Transverse colon (tissue), 4 donors: ENCODE measurements around the gene DIPK1A. TPM values are rescaled to one million over a fixed set of nuclear protein-coding genes. Genes with fewer than 3 reads are reported as not detected.

ENCODE experiments used
- DNase-seq: peaks from one replicate; pipeline ENCODE4 v3.0.0-alpha.2; 2019
- H3K27ac ChIP-seq, 4 donors: fragments of 200-600 bp; sonication (generic); 2 replicates each; pipeline ENCODE4 v1.5.1; 2016 to 2018; ENCODE audit warnings: inconsistent platforms in 4 of 4
- H3K27me3 ChIP-seq: fragments of 200-600 bp; sonication (generic); 2 replicates; pipeline ENCODE4 v1.5.1; 2017; ENCODE audit warnings: inconsistent platforms
- H3K36me3 ChIP-seq, 4 donors: fragments of 200-600 bp; sonication (generic); 2 replicates each; pipeline ENCODE4 v1.5.1; 2017 to 2019; ENCODE audit warnings: inconsistent platforms in 4 of 4
- H3K4me1 ChIP-seq, 4 donors: fragments of 200-600 bp; sonication (generic); 2 replicates each; pipeline ENCODE4 v1.5.1; 2017 to 2020; ENCODE audit warnings: inconsistent platforms in 4 of 4
- H3K4me3 ChIP-seq, 4 donors: fragments of 200-600 bp; sonication (generic); 1 replicate in 1 of 4; 2 replicates in 3 of 4; pipeline versions ENCODE4 v1.5.1 to v1.6.1; 2017 to 2019; ENCODE audit warnings: inconsistent platforms in 4 of 4
- H3K9me3 ChIP-seq, 2 donors: fragments of 200-600 bp; sonication (generic); 2 replicates each; pipeline ENCODE4 v1.5.1; 2017 to 2019; ENCODE audit warnings: inconsistent platforms in 2 of 2
- EP300 ChIP-seq: sonication (generic); formaldehyde crosslinking; IDR thresholded peaks from one replicate; pipeline ENCODE4 v1.6.1; 2017; ENCODE audit warnings: antibody characterized with exemption, low read depth
- POLR2A ChIP-seq: fragments of 450-650 bp; IDR thresholded peaks from one replicate; pipeline ENCODE4 v1.6.1; 2016; ENCODE audit warnings: antibody characterized with exemption, mild to moderate bottlenecking, moderate library complexity
- POLR2AphosphoS5 ChIP-seq, 3 donors: sonication (generic); formaldehyde crosslinking; IDR thresholded peaks; one replicate each; pipeline ENCODE4 v1.6.1; 2016; ENCODE audit warnings: antibody characterized with exemption in 3 of 3
- WGBS, 2 donors: methylation state at CpG; one replicate each; pipeline ENCODE4 v1.1.5; 2018; ENCODE audit warnings: low coverage in 1 of 2; 5-methylcytosine and 5-hydroxymethylcytosine counted together
- in situ Hi-C, 4 donors: fragments of 200-750 bp; cut with MboI; loops; one replicate each; pipeline versions ENCODE4 v1.15.0 to v1.15.1; 2017; ENCODE audit warnings: low sequenced_read_pairs in 3 of 4, low pct_ligation_motif_present in 1 of 4, low pct_unique_long_range_greater_than_20kb in 1 of 4
- intact Hi-C: fragments of 100-400 bp; cut with DNase I; formaldehyde crosslinking; loops from one replicate; pipeline ENCODE4 v1.15.1; 2023; ENCODE audit warnings: low total_unique reads
- total RNA-seq, 4 donors: library from RNA; depleted of rRNA; stranded (reverse); fragments of >200 nt; gene quantifications; one replicate each; pipeline ENCODE4 v1.1.0, GENCODE V29; 2016
- TF ChIP-seq, protein P1 (sequence below), 5 experiments: fragments of 200-600 bp in 3 of 5; fragments of 450-650 bp in 2 of 5; sonication (generic) in 3 of 5; IDR thresholded peaks; 1 replicate in 2 of 5; 2 replicates in 3 of 5; pipeline ENCODE4 v1.5.1; 2016 to 2017; ENCODE audit warnings: antibody characterized with exemption in 5 of 5, inconsistent platforms in 3 of 5, mild to moderate bottlenecking in 2 of 5, moderate library complexity in 1 of 5

Gene DIPK1A
- total RNA-seq, 4 donors from 2014 or later = 6.0 to 17.9 (median 11.2) TPM

DNA sequence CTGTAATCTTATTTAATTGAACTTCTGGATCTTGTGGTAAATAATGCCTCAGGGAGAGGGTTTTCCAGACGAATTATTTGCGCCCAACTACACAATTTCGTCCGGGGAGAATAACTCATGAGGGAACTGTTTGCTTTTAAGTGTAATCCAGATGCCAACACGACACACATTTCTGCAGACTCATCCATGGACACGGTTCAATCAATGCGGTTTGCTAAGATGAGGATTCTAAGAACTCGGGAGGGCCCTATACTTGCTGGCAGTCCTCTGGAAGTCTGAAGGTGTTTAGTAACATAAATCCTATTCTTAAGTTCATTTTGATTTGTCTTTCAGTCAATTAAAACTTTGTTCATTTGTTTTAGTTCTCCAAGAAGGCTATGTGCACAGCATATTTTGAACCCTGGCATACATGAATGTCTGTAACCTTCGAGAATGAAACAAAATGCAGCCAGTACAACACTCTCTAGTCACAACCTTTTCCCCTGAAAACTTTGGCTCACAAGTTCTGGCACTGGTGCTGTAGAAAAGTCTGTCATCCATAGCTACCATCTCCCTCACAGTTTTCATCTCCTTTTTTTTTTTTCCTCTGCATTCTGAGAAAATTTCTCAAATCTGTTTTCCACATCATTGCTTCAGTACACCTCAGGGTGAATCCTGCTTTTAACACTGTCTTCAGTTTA is 38.8 kb downstream of the DIPK1A start:
- in situ Hi-C loops (no loop called here), intact Hi-C loops (no loop called here)
- no peaks in the 10 kb centered on the region for H3K36me3 ChIP-seq
- TF ChIP-seq, protein P1, sequence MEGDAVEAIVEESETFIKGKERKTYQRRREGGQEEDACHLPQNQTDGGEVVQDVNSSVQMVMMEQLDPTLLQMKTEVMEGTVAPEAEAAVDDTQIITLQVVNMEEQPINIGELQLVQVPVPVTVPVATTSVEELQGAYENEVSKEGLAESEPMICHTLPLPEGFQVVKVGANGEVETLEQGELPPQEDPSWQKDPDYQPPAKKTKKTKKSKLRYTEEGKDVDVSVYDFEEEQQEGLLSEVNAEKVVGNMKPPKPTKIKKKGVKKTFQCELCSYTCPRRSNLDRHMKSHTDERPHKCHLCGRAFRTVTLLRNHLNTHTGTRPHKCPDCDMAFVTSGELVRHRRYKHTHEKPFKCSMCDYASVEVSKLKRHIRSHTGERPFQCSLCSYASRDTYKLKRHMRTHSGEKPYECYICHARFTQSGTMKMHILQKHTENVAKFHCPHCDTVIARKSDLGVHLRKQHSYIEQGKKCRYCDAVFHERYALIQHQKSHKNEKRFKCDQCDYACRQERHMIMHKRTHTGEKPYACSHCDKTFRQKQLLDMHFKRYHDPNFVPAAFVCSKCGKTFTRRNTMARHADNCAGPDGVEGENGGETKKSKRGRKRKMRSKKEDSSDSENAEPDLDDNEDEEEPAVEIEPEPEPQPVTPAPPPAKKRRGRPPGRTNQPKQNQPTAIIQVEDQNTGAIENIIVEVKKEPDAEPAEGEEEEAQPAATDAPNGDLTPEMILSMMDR (IDR thresholded peaks at IDR 0.05) = no peak
- TF ChIP-seq EP300 (no peak), POLR2AphosphoS5 (IDR thresholded peaks at IDR 0.05) (no peak), POLR2A (no peak)
- peaks cover 0 to 16% (median 0%) of the 10 kb centered on the region in 4 donors for H3K4me1 ChIP-seq
- H3K4me3 ChIP-seq = no peak overlapping the region
- DNase-seq = no peak
- 80 to 87% methylated on average over 9 of the region's 9 CpGs for WGBS, 2 donors
- no peaks in the 10 kb centered on the region for H3K9me3 ChIP-seq
- peak overlapping the region in 2 of 4 donors; percentile 14 to 27 for H3K27ac ChIP-seq
- no peaks in the 10 kb centered on the region for H3K27me3 ChIP-seq

DNA sequence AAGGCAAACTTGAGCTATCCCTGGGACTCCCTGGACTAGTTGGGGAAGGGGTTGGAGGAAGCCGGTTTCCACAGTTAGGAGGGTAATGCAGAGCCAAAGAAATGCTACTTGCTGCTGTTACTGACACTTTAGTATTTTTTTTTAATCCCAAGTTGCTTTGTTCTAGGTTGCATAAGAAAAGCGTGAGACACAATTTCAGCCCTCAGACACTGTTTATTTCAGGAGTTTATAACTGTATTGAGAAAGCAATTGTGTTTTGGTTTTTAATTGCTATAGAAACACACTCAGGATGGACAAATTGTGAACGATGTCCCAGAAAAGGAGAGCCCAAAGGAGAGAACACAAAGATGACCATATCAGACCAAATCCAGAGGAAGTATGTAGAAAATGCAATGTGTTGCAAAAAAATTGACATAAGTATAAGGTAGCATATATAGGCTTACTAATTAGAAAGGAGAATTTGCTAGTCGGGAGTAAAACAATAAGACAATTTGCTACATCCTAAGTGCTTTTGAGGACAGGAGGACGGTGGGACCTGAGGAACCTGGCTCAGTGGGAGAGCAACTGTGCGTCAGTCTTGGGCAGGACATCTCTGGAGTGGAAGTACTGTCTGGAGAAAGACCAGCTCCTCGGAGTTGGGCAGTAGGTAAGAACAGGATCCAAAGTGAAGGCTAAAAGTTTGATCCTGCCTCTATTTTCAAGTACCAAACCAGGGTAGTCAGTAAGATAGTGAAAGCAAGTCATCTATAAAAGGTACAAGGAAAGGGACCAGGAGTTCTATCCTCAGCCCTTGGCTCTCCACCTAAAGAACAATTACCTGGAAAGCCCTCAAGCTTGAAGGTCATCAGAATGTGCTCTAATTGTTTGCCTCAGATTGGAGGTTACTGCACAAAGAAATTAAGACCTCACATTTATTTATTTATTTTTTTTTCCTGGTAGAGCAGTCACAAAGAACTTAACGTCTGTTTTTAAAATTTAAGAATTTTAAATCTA is 39.9 kb downstream of the DIPK1A start:
- Histone ChIP-seq H3K9me3 (no peaks in the 10 kb centered on the region), H3K27ac (peak overlapping the region in 3 of 4 donors; percentile 7 to 38 (median 11)), H3K27me3 (no peaks in the 10 kb centered on the region), H3K36me3 (no peaks in the 10 kb centered on the region), H3K4me1 (peaks cover 0 to 27% (median 2%) of the 10 kb centered on the region in 4 donors), H3K4me3 (no peak overlapping the region)
- WGBS, 2 donors = 87 to 91% methylated on average over 8 of the region's 8 CpGs
- no peak for DNase-seq
- intact Hi-C loops = no loop called here
- in situ Hi-C loops = no loop called here
- TF ChIP-seq, protein P1 (IDR thresholded peaks at IDR 0.05) = no peak
- no peak for TF ChIP-seq POLR2AphosphoS5 (IDR thresholded peaks at IDR 0.05)
- no peak for TF ChIP-seq EP300

DNA sequence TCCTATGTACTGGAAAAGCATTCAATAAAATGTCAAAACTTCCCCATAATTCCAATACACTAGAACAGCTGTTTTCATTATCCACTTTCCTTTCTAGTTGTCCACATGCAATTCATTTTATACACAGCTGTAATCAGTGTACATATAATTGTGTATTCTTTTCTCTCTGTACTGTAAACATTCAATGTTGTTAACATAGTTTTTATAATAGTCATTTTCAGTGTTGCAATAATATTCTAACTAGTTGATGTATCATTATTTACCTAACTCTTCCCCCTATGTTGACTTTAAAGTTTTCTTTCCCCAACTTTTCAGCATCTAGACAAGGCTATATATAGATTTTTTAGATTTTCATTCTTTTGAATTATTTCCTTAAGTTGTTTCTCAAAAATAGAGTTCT is 44.4 kb downstream of the DIPK1A start:
- intact Hi-C loops (no loop called here), in situ Hi-C loops (no loop called here)

DNA sequence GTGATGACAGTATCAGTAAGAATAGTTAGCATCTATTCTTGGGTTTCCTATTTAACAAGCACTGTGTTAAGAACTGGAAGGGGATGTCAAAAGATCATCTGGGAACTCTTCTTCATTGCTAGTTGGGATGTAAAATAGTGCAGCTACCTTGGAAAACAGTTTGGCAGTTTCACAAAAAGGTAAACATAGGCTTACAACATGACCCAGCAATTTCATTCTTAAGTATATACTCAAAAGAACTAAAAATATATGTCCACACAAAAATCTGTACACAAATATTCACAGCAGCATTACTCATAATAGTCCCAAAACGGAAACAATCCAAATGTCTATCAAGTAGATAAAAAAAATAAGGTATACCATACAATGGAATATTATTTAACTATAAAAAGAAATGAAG is 45.7 kb downstream of the DIPK1A start:
- 90% methylated on average over 1 of the region's 1 CpG for WGBS, 2 donors
- H3K27ac ChIP-seq = no peak overlapping the region
- DNase-seq = no peak
- intact Hi-C loops (no loop called here), in situ Hi-C loops (no loop called here)
- TF ChIP-seq POLR2A (no peak), EP300 (no peak), POLR2AphosphoS5 (IDR thresholded peaks at IDR 0.05) (no peak)
- TF ChIP-seq, protein P1 (IDR thresholded peaks at IDR 0.05) = no peak
- no peaks in the 10 kb centered on the region for H3K27me3 ChIP-seq
- H3K4me3 ChIP-seq = no peak overlapping the region
- H3K36me3 ChIP-seq = no peaks in the 10 kb centered on the region
- H3K9me3 ChIP-seq = no peaks in the 10 kb centered on the region
- peaks cover 0 to 17% (median 3%) of the 10 kb centered on the region in 4 donors for H3K4me1 ChIP-seq

More for the DNA sequence above, 44.4 kb downstream of the DIPK1A start:
- no peak for TF ChIP-seq POLR2A
- TF ChIP-seq, protein P1 (IDR thresholded peaks at IDR 0.05) = no peak
- TF ChIP-seq POLR2AphosphoS5 (IDR thresholded peaks at IDR 0.05) = no peak
- TF ChIP-seq EP300 = no peak
- peaks cover 0 to 25% (median 3%) of the 10 kb centered on the region in 4 donors for H3K4me1 ChIP-seq
- H3K9me3 ChIP-seq = no peaks in the 10 kb centered on the region
- no peak overlapping the region for H3K4me3 ChIP-seq
- H3K27me3 ChIP-seq = no peaks in the 10 kb centered on the region
- no peak overlapping the region for H3K27ac ChIP-seq
- H3K36me3 ChIP-seq = no peaks in the 10 kb centered on the region
- DNase-seq = no peak
